Eye (tissue), 1 donor: ENCODE measurements around the gene RSL1D1.
"Not testable (repeated sequence)": the region's sequence is repeated elsewhere in the genome, so short reads cannot be mapped to it uniquely, and the experiment has no call there.

Experiments used
- DNase-seq: peaks from one replicate; pipeline ENCODE4 v3.0.0-alpha.2; 2015

The RSL1D1 gene

GRCh38 chr16:11796227-11797165, 54.8 kb downstream of the RSL1D1 start:
- peak; percentile 77 for DNase-seq

GRCh38 chr16:11795887-11796226, 55.5 kb downstream of the RSL1D1 start:
- no peak for DNase-seq

GRCh38 chr16:11794996-11795886, 56.1 kb downstream of the RSL1D1 start:
- DNase-seq, result no peak

GRCh38 chr16:11794447-11794846, 56.9 kb downstream of the RSL1D1 start:
- DNase-seq, result no peak

- no peak for DNase-seq
These were observed 57.5 kb downstream of the RSL1D1 start for GRCh38 chr16:11793840-11794239.

GRCh38 chr16:11792410-11793241, 58.7 kb downstream of the RSL1D1 start:
- peak; percentile 27 for DNase-seq

GRCh38 chr16:11791144-11791828, 60.1 kb downstream of the RSL1D1 start:
- no peak for DNase-seq

GRCh38 chr16:11788914-11789313, 62.4 kb downstream of the RSL1D1 start:
- no peak for DNase-seq

- not testable (repeated sequence) for DNase-seq
These were observed 66.3 kb downstream of the RSL1D1 start for GRCh38 chr16:11784980-11785599.

- DNase-seq, result not testable (repeated sequence)
These were observed 67.0 kb downstream of the RSL1D1 start for GRCh38 chr16:11784381-11784780.

GRCh38 chr16:11784038-11784369, 67.3 kb downstream of the RSL1D1 start:
- no peak for DNase-seq
